Osteoblast (primary cell): Measurements from ENCODE around the gene TMEM52. TPM values are rescaled to one million over a fixed set of nuclear protein-coding genes. Genes with fewer than 3 reads are reported as not detected.

Experiments used
- DNase-seq: peaks from one replicate; pipeline ENCODE4 v3.0.0; 2011; ENCODE audit warnings: low spot score, mixed read lengths; ENCODE audit not compliant: insufficient read length; ENCODE audit errors: missing footprints
- H2AFZ ChIP-seq: 2 replicates; pipeline ENCODE4 v1.6.0; 2011; ENCODE audit warnings: mild to moderate bottlenecking, low read length
- H3K27ac ChIP-seq: 2 replicates; pipeline ENCODE4 v1.5.1; 2011; ENCODE audit warnings: mild to moderate bottlenecking, low read depth, low read length, moderate library complexity
- H3K27me3 ChIP-seq: 2 replicates; pipeline ENCODE4 v1.6.0; 2012; ENCODE audit warnings: mild to moderate bottlenecking, control low read depth, inconsistent platforms, low read length, moderate library complexity; ENCODE audit not compliant: insufficient read depth
- H3K36me3 ChIP-seq: 2 replicates; pipeline ENCODE4 v1.5.1; 2011; ENCODE audit warnings: mild to moderate bottlenecking, low read length, control low read depth, moderate library complexity; ENCODE audit not compliant: insufficient read depth
- H3K4me1 ChIP-seq: 2 replicates; pipeline ENCODE4 v1.5.1; 2011; ENCODE audit warnings: mild to moderate bottlenecking, low read length, control low read depth, moderate library complexity; ENCODE audit not compliant: insufficient read depth
- H3K4me2 ChIP-seq: 2 replicates; pipeline ENCODE4 v1.6.0; 2011; ENCODE audit warnings: mild to moderate bottlenecking, low read length; ENCODE audit not compliant: insufficient read depth
- H3K4me3 ChIP-seq: fragments of 200-600 bp; sonication (generic); 3 replicates; pipeline ENCODE4 v1.5.1; 2012; ENCODE audit warnings: mild to moderate bottlenecking, low read length, inconsistent platforms; ENCODE audit not compliant: insufficient read depth
- H3K79me2 ChIP-seq: 2 replicates; pipeline ENCODE4 v1.6.0; 2012; ENCODE audit warnings: mild to moderate bottlenecking, low read length, control low read depth, inconsistent platforms; ENCODE audit not compliant: insufficient read depth
- H3K9me3 ChIP-seq: 2 replicates; pipeline ENCODE4 v1.5.1; 2011; ENCODE audit warnings: low read depth, low read length, control low read depth
- H4K20me1 ChIP-seq: 2 replicates; pipeline ENCODE4 v1.6.0; 2012; ENCODE audit warnings: mild to moderate bottlenecking, low read length, control low read depth; ENCODE audit not compliant: insufficient read depth
- total RNA-seq: library from RNA; depleted of rRNA; stranded (reverse); fragments of >200 nt; gene quantifications from 2 replicates; pipeline ENCODE4 v1.2.3, GENCODE V29; 2012
- TF ChIP-seq, protein P1 (sequence below): IDR thresholded peaks from 2 replicates; pipeline ENCODE4 v1.5.1; 2011; ENCODE audit warnings: mild to moderate bottlenecking, low read depth, low read length, moderate library complexity; ENCODE audit errors: extremely low read depth

The TMEM52 gene
- total RNA-seq, result not detected in 2 replicates

DNA sequence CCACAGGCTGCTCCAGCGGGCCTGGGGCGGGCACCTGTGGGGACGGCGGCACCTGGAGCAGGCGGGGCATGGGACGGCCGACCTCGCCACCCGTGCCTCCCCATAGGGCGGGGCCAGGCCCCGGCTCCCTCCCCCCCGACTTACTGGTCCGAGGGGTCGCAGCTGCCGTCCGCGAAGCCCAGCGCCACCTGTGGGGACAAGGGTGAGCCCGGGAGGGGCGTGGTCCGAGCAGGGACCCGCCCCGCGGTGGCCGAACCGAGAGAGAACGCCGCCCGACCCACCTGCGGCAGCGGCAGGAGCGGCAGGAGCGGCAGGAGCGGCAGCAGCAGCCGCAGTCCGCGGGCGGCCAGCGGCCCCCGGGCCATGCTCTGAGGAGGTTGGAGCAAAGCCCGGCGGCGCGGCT, at the start of gene TMEM52:
TMEM52 (minus strand) TSS at position 379 of the 403 bp plus-strand sequence; CDS start at position 365, 14 bp downstream.
- Histone ChIP-seq H3K4me3 (peak within 1 kb of the TSS; percentile 58), H3K4me2 (peak within 1 kb of the TSS; percentile 72), H2AFZ (no peak within 1 kb of the TSS), H3K36me3 (no peaks in the 10 kb centered on the region), H4K20me1 (no peaks in the 10 kb centered on the region), H3K79me2 (no peaks in the 10 kb centered on the region), H3K27ac (no peak within 1 kb of the TSS), H3K9me3 (no peaks in the 10 kb centered on the region), H3K4me1 (peaks cover 6% of the 10 kb centered on the region), H3K27me3 (peaks cover 11% of the 10 kb centered on the region)
- TF ChIP-seq, protein P1, sequence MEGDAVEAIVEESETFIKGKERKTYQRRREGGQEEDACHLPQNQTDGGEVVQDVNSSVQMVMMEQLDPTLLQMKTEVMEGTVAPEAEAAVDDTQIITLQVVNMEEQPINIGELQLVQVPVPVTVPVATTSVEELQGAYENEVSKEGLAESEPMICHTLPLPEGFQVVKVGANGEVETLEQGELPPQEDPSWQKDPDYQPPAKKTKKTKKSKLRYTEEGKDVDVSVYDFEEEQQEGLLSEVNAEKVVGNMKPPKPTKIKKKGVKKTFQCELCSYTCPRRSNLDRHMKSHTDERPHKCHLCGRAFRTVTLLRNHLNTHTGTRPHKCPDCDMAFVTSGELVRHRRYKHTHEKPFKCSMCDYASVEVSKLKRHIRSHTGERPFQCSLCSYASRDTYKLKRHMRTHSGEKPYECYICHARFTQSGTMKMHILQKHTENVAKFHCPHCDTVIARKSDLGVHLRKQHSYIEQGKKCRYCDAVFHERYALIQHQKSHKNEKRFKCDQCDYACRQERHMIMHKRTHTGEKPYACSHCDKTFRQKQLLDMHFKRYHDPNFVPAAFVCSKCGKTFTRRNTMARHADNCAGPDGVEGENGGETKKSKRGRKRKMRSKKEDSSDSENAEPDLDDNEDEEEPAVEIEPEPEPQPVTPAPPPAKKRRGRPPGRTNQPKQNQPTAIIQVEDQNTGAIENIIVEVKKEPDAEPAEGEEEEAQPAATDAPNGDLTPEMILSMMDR, result no peak
- DNase-seq, result no peak

- no peaks in the 10 kb centered on the region for H4K20me1 ChIP-seq
- H3K27me3 ChIP-seq, result peaks cover 5% of the 10 kb centered on the region
- no peaks in the 10 kb centered on the region for H3K9me3 ChIP-seq
- no peak overlapping the region for H2AFZ ChIP-seq
- no peaks in the 10 kb centered on the region for H3K4me1 ChIP-seq
- no peaks in the 10 kb centered on the region for H3K36me3 ChIP-seq
- DNase-seq, result no peak
- H3K27ac ChIP-seq, result no peak overlapping the region
- no peak overlapping the region for H3K4me2 ChIP-seq
- H3K79me2 ChIP-seq, result no peaks in the 10 kb centered on the region
- H3K4me3 ChIP-seq, result no peak overlapping the region
- TF ChIP-seq, protein P1, result no peak
These were observed 48.8 kb upstream of the TMEM52 start for GRCh38 chr1:1967879-1968278.

GRCh38 chr1:1967151-1967550, 48.1 kb upstream of the TMEM52 start:
- Histone ChIP-seq H4K20me1 (no peaks in the 10 kb centered on the region), H3K4me3 (no peak overlapping the region), H3K79me2 (no peaks in the 10 kb centered on the region), H3K27ac (no peak overlapping the region), H3K9me3 (no peaks in the 10 kb centered on the region), H2AFZ (no peak overlapping the region), H3K4me2 (no peak overlapping the region), H3K4me1 (no peaks in the 10 kb centered on the region), H3K27me3 (peaks cover 5% of the 10 kb centered on the region), H3K36me3 (no peaks in the 10 kb centered on the region)
- DNase-seq, result no peak
- TF ChIP-seq, protein P1, result no peak

GRCh38 chr1:1966071-1966740, 47.1 kb upstream of the TMEM52 start:
- Histone ChIP-seq H3K4me3 (no peak overlapping the region), H3K4me2 (no peak overlapping the region), H3K79me2 (no peaks in the 10 kb centered on the region), H2AFZ (no peak overlapping the region), H3K27me3 (peaks cover 10% of the 10 kb centered on the region), H3K4me1 (no peaks in the 10 kb centered on the region), H3K36me3 (no peaks in the 10 kb centered on the region), H4K20me1 (no peaks in the 10 kb centered on the region), H3K27ac (no peak overlapping the region), H3K9me3 (no peaks in the 10 kb centered on the region)
- TF ChIP-seq, protein P1, result no peak
- DNase-seq, result no peak
